ENCODE measurements around the gene PLEKHD1.

- TF ChIP-seq POLR2A (IDR thresholded peaks at IDR 0.05; ENCODE audit: low read length), result no peak
- TF ChIP-seq GATA1 (IDR thresholded peaks at IDR 0.05; ENCODE audit: low read depth, low read length), result no peak
These were observed 67.0 kb downstream of the PLEKHD1 start for GRCh38 chr14:69551511-69551910.

Measured in erythroblast (primary cell).